ENCODE data around the gene CHERP. TPM values are rescaled to one million over a fixed set of nuclear protein-coding genes. Genes with fewer than 3 reads are reported as not detected.
A peak's percentile ranks its signal among the peaks of the same experiment; 100 is the strongest.

The CHERP gene
- total and polyA plus RNA-seq, 2 of the 8 experiments (the other 6 are each of a cell fraction or from before 2014, with no cell fraction given), result 13.9 to 73.7 TPM

DNA sequence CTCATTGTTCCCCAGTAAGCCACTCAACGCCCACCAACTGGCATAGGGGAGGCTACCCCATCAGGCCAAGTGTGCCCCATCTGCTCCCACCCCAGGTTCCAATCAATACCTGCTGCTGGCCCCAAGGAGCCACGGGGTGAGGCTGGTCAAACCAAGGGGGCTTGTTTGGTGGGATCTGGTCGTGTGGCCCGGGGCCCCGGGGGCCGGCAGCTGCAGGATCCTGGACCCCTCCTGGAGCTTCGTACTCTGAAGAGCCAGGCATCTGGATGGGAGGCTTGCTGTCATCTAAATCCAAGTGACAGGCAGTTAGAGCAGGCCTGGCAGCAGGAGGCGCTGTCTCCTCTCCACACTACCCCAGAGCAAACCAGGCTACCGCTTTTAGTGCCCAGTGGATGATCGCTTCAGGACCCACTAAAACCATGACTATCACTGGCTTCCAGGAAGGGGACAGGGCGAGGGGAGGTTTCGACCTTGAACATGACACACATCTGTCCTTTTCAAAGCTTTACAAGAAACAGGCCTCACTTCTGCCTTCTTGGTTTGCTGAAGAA is 14.2 kb downstream of the CHERP start:
- Histone ChIP-seq H3K9me3 (ENCODE audit: insufficient read depth in 2 of 2, low read depth in 1 of 2, low read length in 1 of 2) (no peaks in the 10 kb centered on the region), H3K23me2 (ENCODE audit: low read depth, low read length) (no peaks in the 10 kb centered on the region), H3K4me3 (ENCODE audit: extremely low read depth in 1 of 4, insufficient read depth in 2 of 4, low read depth in 3 of 4, low read length in 4 of 4) (no peak overlapping the region), H3K27ac (ENCODE audit: low read depth, low read length) (no peak overlapping the region), H3K27me3 (replicated peaks in 1 of 4; ENCODE audit: control insufficient read depth in 3 of 4, extremely low read depth in 1 of 4, insufficient read depth in 3 of 4, low read length in 3 of 4) (no peaks in the 10 kb centered on the region), H2AK5ac (ENCODE audit: low read depth, low read length) (no peak overlapping the region), H3K9ac (replicated peaks in 1 of 4; ENCODE audit: extremely low read depth in 1 of 4, low read depth in 3 of 4, low read length in 3 of 4) (no peak overlapping the region), H2BK120ac (replicated peaks; ENCODE audit: low read depth, low read length) (no peak overlapping the region), H4K5ac (ENCODE audit: insufficient read length, low read depth, low read length) (no peak overlapping the region), H4K91ac (replicated peaks; ENCODE audit: insufficient read length, low read length) (no peak overlapping the region), H3K79me1 (ENCODE audit: low read depth, low read length) (no peaks in the 10 kb centered on the region), H3K4me2 (ENCODE audit: insufficient read depth in 1 of 2, low read depth in 2 of 2, low read length in 2 of 2) (no peak overlapping the region), H3K18ac (ENCODE audit: extremely low read depth, low read length) (no peak overlapping the region), H2BK20ac (ENCODE audit: low read length) (no peak overlapping the region), H4K20me1 (replicated peaks in 1 of 2; ENCODE audit: control insufficient read depth in 1 of 2, insufficient read depth in 2 of 2, low read length in 2 of 2) (peaks cover 2 to 33% of the 10 kb centered on the region in 2 experiments), H2BK15ac (ENCODE audit: low read length) (no peak overlapping the region), H4K8ac (ENCODE audit: extremely low read depth, insufficient read depth, low read length) (peak overlapping the region; percentile 5; the same call in 1 of the 2 replicates), H3K36me3 (ENCODE audit: control insufficient read depth in 2 of 4, insufficient read depth in 4 of 4, low read length in 3 of 4) (peaks cover 47 to 90% (median 78%) of the 10 kb centered on the region in 4 experiments), H2BK12ac (ENCODE audit: low read depth, low read length) (no peak overlapping the region), H3K4ac (replicated peaks; ENCODE audit: insufficient read length, low read depth, low read length) (no peak overlapping the region), H2BK5ac (ENCODE audit: low read depth, low read length) (no peak overlapping the region), H3K23ac (ENCODE audit: insufficient read length) (no peak overlapping the region), H3K4me1 (replicated peaks in 1 of 4; ENCODE audit: control insufficient read depth in 3 of 4, insufficient read depth in 4 of 4, low read length in 3 of 4) (no peaks in the 10 kb centered on the region), H3K56ac (replicated peaks; ENCODE audit: insufficient read length, low read depth, low read length) (no peak overlapping the region), H3K79me2 (ENCODE audit: control insufficient read depth in 1 of 2, insufficient read depth in 2 of 2, low read length in 2 of 2) (no peaks in the 10 kb centered on the region), H3K14ac (ENCODE audit: insufficient read length) (no peak overlapping the region), H2AFZ (ENCODE audit: low read length) (no peak overlapping the region)
- FAIRE-seq, result no peak
- WGBS, 2 experiments (ENCODE audit: extremely low coverage in 1 of 2, insufficient coverage in 1 of 2, insufficient read length in 1 of 2, insufficient replicate concordance in 2 of 2, low coverage in 1 of 2, low lambda C conversion rate in 2 of 2, missing lambda C conversion rate in 1 of 2), result 85% methylated on average over 11 of the region's 12 CpGs; no CpG with 5 or more reads in 1 of the 2 experiments
- DNase-seq (ENCODE audit: low read depth in 1 of 2, low spot score in 2 of 2), result peak in 1 of 2 experiments; percentile 70
- CTCF ChIA-PET (ENCODE audit: partially characterized antibody), result interaction anchor here (0.9 to 3.6 kb wide), 12 partner anchors 10 to 90 kb away, joined by 3 to 15 read pairs (median 3); no protein-coding TSS in a partner anchor
- POLR2A ChIA-PET (ENCODE audit: partially characterized antibody), result interaction anchor here (0.9 to 2.3 kb wide), 7 partner anchors 8 to 163 kb away, joined by 3 to 9 read pairs (median 4); partner anchors contain the start of gene CHERP
- TF ChIP-seq TCF12 (IDR thresholded peaks at IDR 0.05; ENCODE audit: low read depth, low read length), result no peak
- TF ChIP-seq RAD21 (IDR thresholded peaks at IDR 0.05 in 1 of 2, conservative IDR thresholded peaks at IDR 0.05 in 1 of 2; ENCODE audit: low read depth in 2 of 2, low read length in 2 of 2), result peak; percentile 40 to 64
- TF ChIP-seq RFX5 (IDR thresholded peaks at IDR 0.05; ENCODE audit: borderline replicate concordance, low read depth, low read length), result no peak
- TF ChIP-seq HDAC6 (IDR thresholded peaks at IDR 0.05; ENCODE audit: low read depth, low read length), result no peak
- peak; percentile 47 to 61; a peak in 2 of 4 replicates for TF ChIP-seq SIN3A (conservative IDR thresholded peaks at IDR 0.05 in 1 of 2, IDR thresholded peaks at IDR 0.05 in 1 of 2; ENCODE audit: low read depth in 1 of 2, low read length in 2 of 2)
- TF ChIP-seq, protein P1, sequence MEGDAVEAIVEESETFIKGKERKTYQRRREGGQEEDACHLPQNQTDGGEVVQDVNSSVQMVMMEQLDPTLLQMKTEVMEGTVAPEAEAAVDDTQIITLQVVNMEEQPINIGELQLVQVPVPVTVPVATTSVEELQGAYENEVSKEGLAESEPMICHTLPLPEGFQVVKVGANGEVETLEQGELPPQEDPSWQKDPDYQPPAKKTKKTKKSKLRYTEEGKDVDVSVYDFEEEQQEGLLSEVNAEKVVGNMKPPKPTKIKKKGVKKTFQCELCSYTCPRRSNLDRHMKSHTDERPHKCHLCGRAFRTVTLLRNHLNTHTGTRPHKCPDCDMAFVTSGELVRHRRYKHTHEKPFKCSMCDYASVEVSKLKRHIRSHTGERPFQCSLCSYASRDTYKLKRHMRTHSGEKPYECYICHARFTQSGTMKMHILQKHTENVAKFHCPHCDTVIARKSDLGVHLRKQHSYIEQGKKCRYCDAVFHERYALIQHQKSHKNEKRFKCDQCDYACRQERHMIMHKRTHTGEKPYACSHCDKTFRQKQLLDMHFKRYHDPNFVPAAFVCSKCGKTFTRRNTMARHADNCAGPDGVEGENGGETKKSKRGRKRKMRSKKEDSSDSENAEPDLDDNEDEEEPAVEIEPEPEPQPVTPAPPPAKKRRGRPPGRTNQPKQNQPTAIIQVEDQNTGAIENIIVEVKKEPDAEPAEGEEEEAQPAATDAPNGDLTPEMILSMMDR (IDR thresholded peaks at IDR 0.05; ENCODE audit: control extremely low read depth in 1 of 3, insufficient read depth in 1 of 3, low read depth in 1 of 3, low read length in 3 of 3), result peak; percentile 52 to 81 (median 80)

Data from H1 (cell line).